K562 (cell line): Measurements from ENCODE around the gene PARD6A. TPM values are rescaled to one million over a fixed set of nuclear protein-coding genes. Genes with fewer than 3 reads are reported as not detected.

Source experiments
- ATAC-seq: fragments of 200-7000 bp; cut with Tn5 transposase; 3 replicates; pipeline ENCODE4 v1.9.1; 2020; ENCODE audit warnings: moderate library complexity
- BruUV-seq: library from RNA; stranded (reverse); fragments of 400-500 nt; replicated peaks from 2 replicates; lab custom pipeline; 2021; lab: Mats Ljungman, UMichigan
- CTCF ChIA-PET: fragments of 300-600 bp; formaldehyde crosslinking; extraction: SDS; loops from one replicate; lab custom pipeline; 2021; ENCODE audit warnings: low intra/inter-chr PET ratio; lab: Yijun Ruan, JAX
- POLR2A ChIA-PET: fragments of 300-600, 350-650 bp; sonication (Branson Sonifier 250); formaldehyde crosslinking; extraction: SDS; loops from one replicate; lab custom pipeline; 2021; ENCODE audit warnings: antibody characterized with exemption, inconsistent platforms; lab: Yijun Ruan, JAX
- DNase-seq, 4 experiments: peaks; one replicate each; pipeline versions ENCODE4 v3.0.0 to v3.0.0-alpha.2; 2011 to 2018; ENCODE audit warnings: low spot score in 3 of 4, mixed read lengths in 3 of 4; ENCODE audit errors: extremely low read depth in 1 of 4
- FAIRE-seq: peaks from 2 replicates; lab custom pipeline; 2011; peaks lifted over from hg19 to GRCh38; lab: Jason Lieb, UNC
- H2AFZ ChIP-seq: 2 replicates; pipeline ENCODE4 v1.6.0; 2011; ENCODE audit warnings: low read depth, low read length, control low read depth, inconsistent platforms
- H3K27ac ChIP-seq: fragments of 200-600 bp; 3 replicates; pipeline ENCODE4 v1.8.0; 2011; ENCODE audit warnings: low read depth, mild to moderate bottlenecking, control low read depth, inconsistent platforms, low read length, moderate library complexity, mixed read lengths; ENCODE audit errors: extremely low read depth
- H3K27me3 ChIP-seq, 2 experiments: fragments of 300-600 bp in 1 of 2; 2 replicates in 1 of 2; 3 replicates in 1 of 2; pipeline versions ENCODE4 v1.6.0 to v1.8.0; 2011; ENCODE audit warnings: inconsistent platforms in 2 of 2, low read length in 2 of 2, mild to moderate bottlenecking in 1 of 2, mixed read lengths in 1 of 2, moderate library complexity in 1 of 2; ENCODE audit not compliant: control insufficient read depth in 2 of 2, insufficient read depth in 2 of 2
- H3K36me3 ChIP-seq: fragments of 300-600 bp; 3 replicates; pipeline ENCODE4 v1.8.0; 2011; ENCODE audit warnings: mild to moderate bottlenecking, low read length, inconsistent platforms; ENCODE audit not compliant: control insufficient read depth, insufficient read depth
- H3K4me1 ChIP-seq, 2 experiments: fragments of 200-600 bp in 1 of 2; replicated peaks in 1 of 2; 2 replicates in 1 of 2; 3 replicates in 1 of 2; pipeline versions ENCODE4 v1.5.1 to v1.8.0; 2011; ENCODE audit warnings: inconsistent platforms in 2 of 2, low read length in 2 of 2, mild to moderate bottlenecking in 1 of 2, mixed read lengths in 1 of 2, moderate library complexity in 1 of 2; ENCODE audit not compliant: control insufficient read depth in 2 of 2, insufficient read depth in 2 of 2
- H3K4me2 ChIP-seq: 2 replicates; pipeline ENCODE4 v1.6.1; 2011; ENCODE audit warnings: low read length, control low read depth, inconsistent platforms, mixed read lengths; ENCODE audit not compliant: insufficient read depth
- H3K4me3 ChIP-seq: fragments of 200-600 bp; sonication (generic), shearing (Covaris generic); 2 replicates; pipeline ENCODE4 v1.5.1; 2016; ENCODE audit warnings: control low read depth, inconsistent platforms
- H3K79me2 ChIP-seq: fragments of 200-600 bp; 3 replicates; pipeline ENCODE4 v1.8.0; 2011; ENCODE audit warnings: low read length, inconsistent platforms; ENCODE audit not compliant: control insufficient read depth, insufficient read depth
- H3K9ac ChIP-seq, 2 experiments: 2 replicates each; pipeline versions ENCODE4 v1.6.0 to v1.6.1; 2011; ENCODE audit warnings: low read depth in 2 of 2, low read length in 2 of 2, control low read depth in 1 of 2, inconsistent platforms in 1 of 2, mild to moderate bottlenecking in 1 of 2, mixed read lengths in 1 of 2; ENCODE audit not compliant: insufficient read depth in 1 of 2
- H3K9me1 ChIP-seq: one replicate; pipeline ENCODE4 v1.6.0; 2011; ENCODE audit warnings: inconsistent platforms, mild to moderate bottlenecking, low read length, moderate library complexity; ENCODE audit not compliant: control insufficient read depth, insufficient read depth
- H3K9me3 ChIP-seq: replicated peaks from 2 replicates; pipeline ENCODE4 v1.5.1; 2011; ENCODE audit warnings: low read depth, low read length, inconsistent platforms; ENCODE audit not compliant: control insufficient read depth, insufficient read depth
- H4K20me1 ChIP-seq: replicated peaks from 2 replicates; pipeline ENCODE4 v1.6.1; 2011; ENCODE audit warnings: low read length, inconsistent platforms, mixed read lengths; ENCODE audit not compliant: control insufficient read depth, insufficient read depth
- CBX3 ChIP-seq, 2 experiments: IDR thresholded peaks; 1 replicate in 1 of 2; 2 replicates in 1 of 2; pipeline ENCODE4 v1.6.1; 2012; ENCODE audit warnings: inconsistent platforms in 2 of 2, low read length in 2 of 2, borderline replicate concordance in 1 of 2, control low read depth in 1 of 2
- CUX1 ChIP-seq: fragments of 200-800 bp; sonication (Bioruptor generic); IDR thresholded peaks from 2 replicates; pipeline ENCODE4 v1.6.1; 2016; ENCODE audit warnings: missing genetic modification characterization, missing compliant biosample characterization
- EZH2 ChIP-seq: IDR thresholded peaks from 2 replicates; pipeline ENCODE4 v1.6.1; 2012; ENCODE audit warnings: low read depth, mild to moderate bottlenecking, inconsistent platforms, low read length, borderline replicate concordance
- HDAC2 ChIP-seq: fragments of 450-650 bp; IDR thresholded peaks from 2 replicates; pipeline ENCODE4 v1.6.1; 2016; ENCODE audit warnings: mild to moderate bottlenecking
- KDM4B ChIP-seq, 2 experiments: fragments of 450-650 bp in 1 of 2; sonication (generic) in 1 of 2; IDR thresholded peaks; 2 replicates each; pipeline ENCODE4 v1.6.1; 2016 to 2017; ENCODE audit warnings: borderline replicate concordance in 2 of 2, antibody characterized with exemption in 1 of 2, low read depth in 1 of 2, mild to moderate bottlenecking in 1 of 2
- MEF2D ChIP-seq: conservative IDR thresholded peaks from 2 replicates; pipeline ENCODE4 v1.6.1; 2016; ENCODE audit warnings: low read depth, missing genetic modification characterization, missing compliant biosample characterization
- RNF2 ChIP-seq: sonication (generic); IDR thresholded peaks from 2 replicates; pipeline ENCODE4 v1.6.1; 2016
- TRIM28 ChIP-seq: fragments of 450-650 bp; IDR thresholded peaks from 2 replicates; pipeline ENCODE4 v1.6.1; 2017
- ZNF280A ChIP-seq: fragments of 450-650 bp; IDR thresholded peaks from 2 replicates; pipeline ENCODE4 v1.6.1; 2018; ENCODE audit warnings: mild to moderate bottlenecking, low read depth; ENCODE audit not compliant: partially characterized antibody
- ZNF324 ChIP-seq: fragments of 250-450 bp; sonication (Bioruptor Pico); IDR thresholded peaks from 2 replicates; pipeline ENCODE4 v1.4.0; 2020; ENCODE audit warnings: mild to moderate bottlenecking
- ZNF445 ChIP-seq: fragments of 250-450 bp; sonication (Bioruptor Pico); IDR thresholded peaks from 2 replicates; pipeline ENCODE4 v1.4.0; 2020; ENCODE audit warnings: low read depth, mild to moderate bottlenecking, moderate library complexity
- WGBS: fragments of 100-300 bp; shearing (Covaris generic); methylation state at CpG from one replicate; pipeline ENCODE4 v1.1.6; 2016; ENCODE audit warnings: low coverage, mixed read lengths; ENCODE audit not compliant: insufficient coverage; ENCODE audit errors: missing lambda C conversion rate; 5-methylcytosine and 5-hydroxymethylcytosine counted together
- in situ Hi-C: fragments of 300-500 bp; cut with MboI; formaldehyde crosslinking; loops from 4 replicates; pipeline ENCODE4 v1.15.0; 2018; ENCODE audit warnings: inconsistent platforms, mixed read lengths
- intact Hi-C: fragments of 100-400 bp; cut with micrococcal nuclease; formaldehyde crosslinking; loops from 2 replicates; pipeline ENCODE4 v1.14.2; 2022
- polyA plus RNA-seq, 8 experiments: library from polyadenylated mRNA; depleted of rRNA in 4 of 8; stranded (reverse) in 5 of 8; unstranded in 3 of 8; fragments of >200 nt; fragmentation: Nextera tagmentation in 2 of 8; fragmentation: Illumina TruSeq in 1 of 8; extraction: Ambion mirVana in 2 of 8; extraction: Trizol in 1 of 8; gene quantifications; 2 replicates each; pipeline versions ENCODE4 v1.2.1 to v1.2.3, GENCODE V29; 2011 to 2014; ENCODE audit warnings: inconsistent platforms in 1 of 8, missing spikeins in 1 of 8
- total RNA-seq, 7 experiments: library from RNA; depleted of rRNA in 6 of 7; stranded (reverse); fragments of >200 nt in 6 of 7; fragmentation: Illumina TruSeq in 2 of 7; extraction: Trizol in 2 of 7; gene quantifications; 2 replicates each; pipeline versions ENCODE4 v1.2.1 to v1.2.3, GENCODE V29; 2011 to 2021; ENCODE audit warnings: low replicate concordance in 1 of 7

PARD6A gene
- total and polyA plus RNA-seq, 9 of the 15 experiments (the other 6 are each of a cell fraction or from before 2014, with no cell fraction given): 0.04 to 2.0 (median 0.44) TPM

GRCh38 chr16:67699265-67699664 is 38.5 kb downstream of the PARD6A start:
- peaks cover 3% of the 10 kb centered on the region for H3K9me3 ChIP-seq
- H3K4me2 ChIP-seq: no peak overlapping the region
- H3K27me3 ChIP-seq: no peaks in the 10 kb centered on the region
- H3K4me1 ChIP-seq: no peaks in the 10 kb centered on the region
- POLR2A ChIA-PET: no interaction called here
- no TSS peak for BruUV-seq
- 91% methylated on average over 7 of the region's 7 CpGs for WGBS
- no peak overlapping the region for H3K27ac ChIP-seq
- DNase-seq (no peak), FAIRE-seq (no peak)
- no peaks in the 10 kb centered on the region for H4K20me1 ChIP-seq
- H3K9ac ChIP-seq: no peak overlapping the region
- no peak for TF ChIP-seq EZH2
- no peak for TF ChIP-seq HDAC2
- peak; percentile 67 for TF ChIP-seq ZNF280A
- no peak for TF ChIP-seq MEF2D
- TF ChIP-seq KDM4B (IDR thresholded peaks at IDR 0.05; ENCODE audit: borderline replicate concordance in 2 of 2, low read depth in 1 of 2): no peak
- TF ChIP-seq RNF2: no peak
- TF ChIP-seq ZNF324 (CRISPR knock-in tag): peak; percentile 88
- no peak for TF ChIP-seq CUX1 (CRISPR knock-in tag)
- peak; percentile 55; the same call in 1 of the 2 replicates for TF ChIP-seq TRIM28
- 0 out of 2 replicates have a peak, but pooled peaks have one; percentile 49 for TF ChIP-seq ZNF445
- TF ChIP-seq CBX3 (IDR thresholded peaks at IDR 0.05; ENCODE audit: borderline replicate concordance in 1 of 2, low read length in 2 of 2): peak in 1 of 2 experiments; percentile 72; a peak in 1 of 3 replicates
- TF ChIP-seq, all 486 proteins: peak for 5
- no peak overlapping the region for H2AFZ ChIP-seq
- CTCF ChIA-PET: no interaction called here
- intact Hi-C loops: no loop called here
- no peaks in the 10 kb centered on the region for H3K9me1 ChIP-seq
- H3K36me3 ChIP-seq: peaks cover 8% of the 10 kb centered on the region; the same call in 1 of the 3 replicates
- no peak overlapping the region for H3K4me3 ChIP-seq
- H3K79me2 ChIP-seq: no peaks in the 10 kb centered on the region
- no peak for ATAC-seq
- in situ Hi-C loops: no loop called here
